GM19239 (cell line): Measurements from ENCODE around the gene CLEC16A.

Experiments
- DNase-seq: peaks from one replicate; pipeline ENCODE4 v3.0.0; 2011; ENCODE audit warnings: low spot score; ENCODE audit not compliant: insufficient read length
- FAIRE-seq: peaks from 2 replicates; lab custom pipeline; 2011; peaks lifted over from hg19 to GRCh38; lab: Jason Lieb, UNC

The CLEC16A gene

DNA sequence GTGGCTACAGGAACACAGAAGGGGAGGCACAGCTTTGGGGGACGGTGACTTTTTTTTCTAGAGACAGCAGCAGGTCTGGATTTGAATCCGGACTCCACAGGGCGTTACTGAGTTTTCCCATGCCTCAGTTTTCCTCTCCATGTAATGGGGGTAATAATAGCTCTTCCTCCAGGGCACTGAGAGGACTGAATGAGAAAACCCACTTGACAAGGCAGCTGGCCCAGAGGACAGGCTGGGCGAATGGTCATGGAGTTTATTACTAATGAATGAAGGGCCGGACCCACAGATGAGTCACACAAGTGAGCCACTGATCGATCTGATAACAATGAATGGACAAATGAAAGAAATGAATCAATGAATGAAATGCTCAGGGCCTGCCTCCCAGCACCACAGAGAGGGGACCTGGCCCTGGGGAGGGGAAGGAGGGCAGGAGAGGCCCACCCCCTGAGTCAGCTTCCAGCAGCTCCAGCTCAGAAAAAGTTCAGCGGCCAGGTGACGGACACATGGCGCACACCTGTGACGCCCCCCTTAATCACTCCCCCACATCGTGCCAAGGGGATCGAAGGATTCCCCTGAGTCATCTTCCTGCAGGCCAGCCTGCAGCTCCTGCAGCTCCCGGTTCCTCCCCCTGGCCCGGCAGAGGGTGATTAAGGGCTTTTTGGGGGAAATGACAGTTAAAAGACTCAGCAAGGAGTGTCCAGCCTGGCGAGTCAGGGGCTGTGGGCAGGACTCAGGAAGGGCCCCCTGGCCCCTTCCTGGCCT lies 257.3 kb downstream of the CLEC16A start:
- DNase-seq (no peak), FAIRE-seq (no peak)

DNA sequence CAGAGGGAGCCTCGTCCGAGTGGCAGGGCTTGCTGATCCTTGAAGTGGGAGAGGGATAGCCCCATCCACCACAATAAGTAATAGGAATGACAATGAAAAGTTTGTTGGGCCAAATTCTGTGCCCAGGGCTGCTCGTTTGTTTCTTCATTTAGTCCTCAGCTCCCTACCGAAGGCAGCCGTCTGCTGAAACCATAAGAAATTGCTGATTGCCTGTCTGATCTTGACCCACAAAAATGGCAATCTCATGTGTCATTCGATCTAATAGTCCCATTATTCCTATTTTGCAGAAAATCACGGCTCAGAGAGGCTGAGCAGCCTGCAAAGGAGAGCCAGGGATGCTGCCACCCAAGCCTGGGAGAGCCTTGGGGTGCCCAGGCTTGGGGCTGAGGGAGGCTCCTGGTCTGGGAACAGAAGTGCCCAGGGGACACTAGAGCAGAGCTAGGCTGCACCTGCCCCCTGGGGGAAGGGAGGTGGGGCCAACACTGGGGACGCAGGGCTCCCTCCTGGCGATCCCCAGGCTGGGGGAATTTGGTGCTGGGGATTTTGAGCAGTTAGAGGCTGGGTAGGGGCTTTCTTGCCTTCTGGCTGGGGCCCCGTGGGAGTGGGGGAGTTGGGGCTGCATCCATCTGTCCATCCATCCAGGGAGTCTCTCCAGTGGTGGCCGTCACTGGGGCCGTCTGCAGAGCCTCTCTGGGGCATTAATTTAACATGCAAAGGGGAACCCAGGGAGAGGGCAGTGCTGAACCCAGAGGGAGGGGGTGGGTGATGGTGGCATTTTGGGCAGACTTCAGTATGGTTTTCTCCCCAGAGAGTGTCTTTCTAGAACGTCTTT lies 258.1 kb downstream of the CLEC16A start:
- DNase-seq (no peak), FAIRE-seq (no peak)

DNA sequence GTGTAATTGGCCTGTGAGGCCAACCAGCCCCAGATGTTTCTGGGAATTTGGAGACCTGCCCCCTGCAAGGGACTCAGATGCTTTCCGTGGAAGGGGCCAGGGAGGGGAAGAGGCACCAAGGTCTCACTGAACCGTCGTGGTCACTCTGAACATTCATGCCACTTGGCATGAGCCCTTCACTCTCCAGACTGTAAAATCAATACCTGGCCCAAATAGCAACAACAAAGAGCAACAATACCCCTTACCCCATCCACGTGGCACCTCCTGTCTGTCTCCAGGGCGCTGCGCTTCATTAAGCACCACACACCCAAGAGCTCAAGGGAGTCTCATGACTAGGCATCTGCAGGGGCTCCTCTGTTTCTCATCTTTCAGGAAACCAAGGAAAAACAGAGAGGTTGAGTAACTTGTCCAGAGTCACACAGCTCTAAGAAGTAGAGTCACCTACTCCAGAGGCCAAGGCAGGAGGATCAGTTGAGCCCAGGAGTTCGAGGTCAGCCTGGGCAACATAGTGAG lies 258.8 kb downstream of the CLEC16A start:
- FAIRE-seq (no peak), DNase-seq (no peak)

DNA sequence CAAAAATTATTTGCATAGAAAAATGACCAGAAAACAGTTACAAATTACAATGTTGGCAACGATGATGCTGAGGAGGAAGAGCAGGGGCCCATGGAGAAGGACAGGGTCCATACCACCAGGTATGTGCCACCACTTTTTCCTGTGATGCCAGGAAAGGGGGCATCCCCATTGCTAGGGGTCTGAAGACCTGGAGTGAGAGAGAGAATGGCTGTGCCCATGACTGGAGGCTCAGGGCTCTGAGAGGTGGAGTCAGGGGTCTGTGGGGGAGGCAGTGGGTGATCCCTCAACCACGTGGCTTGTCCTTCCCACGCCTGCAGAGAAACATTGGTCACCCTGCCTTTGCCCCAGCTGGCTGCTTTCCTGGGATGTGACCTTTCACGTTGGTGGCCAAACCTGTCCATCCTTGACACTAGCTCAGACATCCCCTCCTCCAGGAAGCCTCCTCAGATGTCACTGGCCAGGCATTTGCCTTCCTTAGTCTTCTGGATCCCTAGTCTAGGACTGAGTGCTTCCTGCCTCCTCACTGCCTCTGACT lies 260.2 kb downstream of the CLEC16A start:
- DNase-seq (no peak), FAIRE-seq (no peak)

DNA sequence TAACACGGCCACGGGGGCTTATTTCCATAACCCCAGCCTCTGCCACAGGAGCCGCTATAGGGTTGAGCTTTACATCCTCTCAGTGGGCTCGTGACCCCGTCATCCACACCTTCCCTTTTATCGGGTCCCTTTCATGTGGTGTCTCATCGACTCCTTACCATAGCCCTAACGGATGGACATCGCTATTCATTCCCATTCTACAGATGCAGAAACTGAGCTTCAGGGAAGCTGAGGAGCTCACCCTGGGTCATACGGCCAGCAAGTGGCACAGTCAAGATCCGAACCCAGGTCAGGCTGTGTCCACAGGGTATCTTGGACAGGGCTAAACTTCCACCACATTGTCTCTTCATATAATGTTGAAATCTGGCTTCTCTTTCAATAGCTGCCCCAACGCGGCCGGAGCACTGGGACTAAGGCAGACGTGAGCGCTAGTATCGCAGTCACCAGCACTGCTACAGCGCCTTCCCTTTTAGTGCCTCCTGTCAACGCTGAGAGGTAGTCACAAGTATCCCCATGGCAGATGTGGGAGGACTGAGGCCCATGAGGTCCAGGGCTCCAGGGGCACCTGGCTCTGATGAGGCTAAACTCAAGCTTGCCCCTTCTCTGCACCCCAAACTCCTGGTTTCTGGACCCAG lies 260.8 kb downstream of the CLEC16A start:
- DNase-seq (no peak), FAIRE-seq (no peak)

DNA sequence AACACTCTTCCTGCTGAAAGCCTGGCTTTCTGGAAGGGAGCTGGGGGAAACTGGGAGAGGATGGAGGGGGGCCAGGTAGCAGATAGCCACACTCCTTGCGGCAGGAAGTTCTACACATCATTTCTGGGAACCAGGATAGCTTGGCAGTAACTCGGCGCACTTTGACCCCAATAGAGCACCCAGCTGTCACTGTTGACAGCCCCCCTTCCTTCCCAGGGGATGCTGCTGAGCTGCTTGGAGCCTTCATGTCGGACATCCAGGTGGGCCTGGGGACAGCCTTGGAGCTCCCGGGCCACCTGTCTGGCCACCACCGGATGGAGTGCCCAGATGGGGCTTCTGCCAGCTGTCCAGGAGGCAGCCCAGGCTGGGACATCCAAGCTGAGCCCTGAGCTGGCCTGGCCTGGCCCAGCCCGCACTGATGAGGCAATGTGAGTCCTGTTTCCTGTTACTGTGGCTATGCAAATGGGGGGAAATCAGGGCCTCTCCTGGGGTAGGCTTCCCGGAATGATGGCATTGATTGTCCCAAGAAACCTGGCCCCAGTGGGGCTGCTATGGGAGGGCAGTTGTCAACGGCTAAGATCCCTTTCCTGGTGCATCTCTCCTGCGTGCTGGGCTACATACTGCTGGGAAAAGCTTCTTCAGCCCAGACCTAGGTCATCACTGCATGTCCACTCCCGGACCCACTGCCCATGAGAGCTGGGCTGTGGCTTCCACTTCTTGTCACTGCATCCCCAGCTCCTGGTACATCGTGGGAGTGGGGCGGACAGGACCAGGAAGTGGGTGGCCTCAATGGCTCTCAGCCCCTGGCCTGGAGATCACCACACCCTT lies 261.6 kb downstream of the CLEC16A start:
- FAIRE-seq (peak; percentile 44), DNase-seq (no peak)

DNA sequence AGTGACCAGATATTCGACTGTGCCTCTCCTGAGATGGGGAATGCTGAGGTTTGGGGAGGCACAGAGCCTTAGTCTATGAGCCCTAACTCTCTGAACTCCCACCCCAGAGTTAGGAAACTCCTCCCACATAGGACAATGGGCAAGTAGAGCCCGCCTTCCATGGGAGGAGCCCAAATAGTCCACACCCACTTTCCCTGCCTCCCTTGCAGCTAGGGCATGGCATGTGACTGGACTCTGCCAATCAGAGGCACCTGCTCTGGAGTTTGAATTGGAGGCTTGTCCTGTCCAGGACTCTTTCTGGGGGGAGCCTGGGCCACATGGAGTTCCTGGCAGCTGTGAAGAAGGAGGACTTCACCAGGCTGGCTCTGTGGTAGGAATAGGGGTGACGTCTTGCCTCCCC lies 263.3 kb downstream of the CLEC16A start:
- no peak for FAIRE-seq

DNA sequence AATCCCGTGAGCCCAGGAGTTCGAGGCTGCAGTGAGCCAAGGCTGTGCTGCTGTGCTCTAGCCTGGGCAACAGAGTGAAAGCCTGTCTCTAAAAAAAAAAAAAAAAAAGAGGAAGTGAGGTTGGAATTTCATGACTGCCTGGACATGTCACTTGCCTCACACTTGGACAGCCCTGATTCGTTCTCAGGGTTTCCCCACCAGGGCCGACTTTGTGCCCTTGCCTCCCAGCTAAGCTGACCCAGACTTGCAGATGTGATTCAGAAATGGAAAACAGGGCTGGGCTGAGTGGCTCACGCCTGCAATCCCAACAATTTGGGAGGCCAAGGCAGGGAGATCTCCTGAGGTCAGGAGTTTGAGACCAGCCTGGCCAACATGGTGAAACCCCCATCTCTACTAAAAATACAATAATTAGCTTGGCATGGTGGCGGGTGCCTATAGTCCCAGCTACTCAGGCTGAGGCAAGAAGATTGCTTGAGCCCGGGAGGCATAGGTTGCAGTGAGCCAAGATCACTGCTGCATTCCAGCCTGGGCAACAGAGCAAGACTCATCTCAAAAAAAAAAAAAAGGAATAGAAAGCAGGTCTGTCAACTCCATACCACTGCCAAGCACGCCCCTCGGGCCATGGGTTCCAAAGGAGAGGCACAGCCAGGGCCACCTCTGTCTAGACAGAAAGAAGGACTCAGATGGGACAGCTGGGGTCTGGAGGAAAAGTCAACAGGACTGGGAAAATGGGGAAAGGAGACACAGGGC lies 264.7 kb downstream of the CLEC16A start:
- FAIRE-seq, result no peak

More for the DNA sequence above, 263.3 kb downstream of the CLEC16A start:
- DNase-seq, result no peak

DNA sequence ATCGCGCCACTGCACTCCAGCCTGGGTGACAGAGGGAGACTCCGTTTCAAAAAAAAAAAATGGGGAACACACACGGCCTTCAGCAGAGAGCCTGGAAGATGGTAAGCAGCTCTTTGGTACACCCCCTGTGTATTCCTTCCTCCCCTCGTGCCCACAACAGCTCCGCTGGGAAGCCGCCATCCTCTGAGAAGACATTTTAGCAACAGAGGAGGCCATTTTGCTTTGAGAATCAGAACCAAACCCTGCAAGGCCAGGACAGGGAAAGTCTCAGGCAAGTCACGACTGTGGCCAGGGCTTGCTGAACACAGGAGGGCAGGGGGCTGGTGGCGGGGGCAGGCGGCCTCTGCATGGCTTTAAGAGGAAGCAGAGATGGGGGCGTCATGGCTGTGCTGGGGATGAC lies 265.9 kb downstream of the CLEC16A start:
- DNase-seq, result no peak
- FAIRE-seq, result no peak

More for the DNA sequence above, 264.7 kb downstream of the CLEC16A start:
- DNase-seq, result no peak

DNA sequence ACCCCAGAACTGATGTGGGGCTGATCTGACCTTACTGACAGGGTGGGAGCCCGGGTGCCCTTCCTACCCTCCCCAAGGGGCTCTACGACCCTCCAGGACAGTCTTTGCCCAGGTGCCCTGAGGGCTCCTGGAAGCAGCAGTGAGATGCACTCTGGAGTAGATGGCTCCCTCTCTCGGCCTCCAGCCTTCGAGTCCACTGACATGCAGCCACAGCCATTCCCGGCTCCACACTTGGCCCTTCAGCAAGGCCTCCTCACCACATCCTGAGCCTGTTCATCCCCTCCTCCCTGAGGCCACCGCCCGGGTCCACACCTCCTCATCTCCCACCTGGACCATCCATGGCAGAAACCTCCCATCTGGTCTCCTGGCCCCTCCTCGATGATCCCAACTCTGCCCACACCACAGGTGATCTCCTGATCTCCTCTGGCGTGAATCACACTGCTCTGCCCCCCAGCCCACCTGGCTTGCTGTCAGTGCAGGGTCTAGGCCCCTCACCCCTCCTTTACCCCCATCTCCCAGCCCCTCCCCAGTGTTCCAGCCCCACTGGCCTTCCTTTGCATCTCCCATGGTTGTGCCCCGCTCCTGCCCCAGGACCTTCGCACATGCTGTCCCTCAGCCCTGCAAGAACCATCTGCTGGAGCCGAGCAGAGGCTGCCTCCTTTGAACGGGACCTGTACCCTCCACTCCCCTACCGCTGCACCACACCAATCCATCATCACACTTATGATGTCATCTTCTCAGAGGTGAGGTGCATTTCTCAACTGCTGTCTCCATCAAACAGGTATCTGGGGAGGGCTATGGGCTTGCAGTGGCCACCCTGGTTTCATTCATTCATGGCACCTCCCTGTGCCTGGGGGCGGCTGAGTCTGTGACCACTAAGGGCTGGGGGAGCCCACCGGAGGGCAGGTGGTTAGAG lies 267.0 kb downstream of the CLEC16A start:
- FAIRE-seq (no peak), DNase-seq (no peak)

DNA sequence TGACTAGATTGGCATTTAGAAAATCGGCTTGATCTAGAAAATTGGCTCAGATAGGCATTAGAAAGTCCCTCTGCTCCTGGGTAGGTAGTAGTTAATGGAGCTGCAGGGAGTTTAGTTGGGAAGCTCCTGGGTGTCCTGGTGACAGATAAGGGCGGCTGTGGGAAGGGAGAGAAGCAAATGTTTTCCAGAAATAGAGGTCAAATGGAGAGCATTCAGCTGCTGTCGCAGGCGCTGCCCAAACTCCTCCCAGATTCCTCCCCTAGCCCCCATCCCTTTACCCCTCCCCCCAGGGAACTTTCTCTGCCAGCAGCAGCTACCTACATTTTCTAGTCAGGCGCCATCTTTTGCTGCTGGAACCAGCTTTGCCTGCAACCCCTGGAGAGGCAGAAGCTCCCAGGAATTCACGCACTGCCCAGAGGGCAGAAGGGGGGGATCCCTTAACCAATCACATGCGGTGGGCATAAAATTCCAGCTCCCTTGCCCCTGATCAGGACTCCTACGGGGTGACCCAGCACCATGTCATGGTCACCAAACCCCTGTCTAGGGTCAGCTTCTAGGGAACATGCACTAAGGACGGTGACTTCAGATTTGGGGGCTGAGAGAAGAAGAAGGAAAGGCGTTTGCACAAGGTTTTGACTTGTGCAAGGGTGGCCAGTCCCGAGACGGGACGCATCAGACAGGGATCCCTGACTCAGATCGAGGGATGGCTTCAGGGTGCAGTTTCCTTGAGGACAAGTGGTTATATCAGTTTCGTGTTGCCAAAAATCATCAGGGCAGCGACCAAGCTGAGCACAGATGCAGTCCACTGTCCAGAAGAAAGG lies 267.8 kb downstream of the CLEC16A start:
- no peak for FAIRE-seq
- DNase-seq, result no peak

DNA sequence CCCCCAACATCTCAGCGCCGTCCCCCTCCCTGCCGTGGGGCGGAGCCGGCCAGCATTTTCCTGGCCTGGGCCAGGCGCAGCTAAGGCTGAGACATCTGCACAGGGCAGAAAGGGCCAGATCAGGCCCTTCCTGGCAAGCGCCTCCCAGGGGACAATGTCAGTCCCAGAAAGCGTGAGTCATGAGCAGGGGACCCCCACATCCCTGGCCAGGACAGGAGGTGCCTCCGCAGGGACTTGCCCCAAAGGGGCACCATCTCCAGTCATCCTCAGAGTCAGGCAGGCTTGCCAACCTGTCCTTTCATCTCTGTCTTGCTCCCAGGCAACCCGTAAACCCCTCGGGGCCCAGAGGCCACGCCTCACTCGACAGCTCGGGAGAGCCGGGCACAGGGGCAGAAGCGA lies 268.4 kb downstream of the CLEC16A start:
- FAIRE-seq, result peak; percentile 26
- DNase-seq, result no peak

DNA sequence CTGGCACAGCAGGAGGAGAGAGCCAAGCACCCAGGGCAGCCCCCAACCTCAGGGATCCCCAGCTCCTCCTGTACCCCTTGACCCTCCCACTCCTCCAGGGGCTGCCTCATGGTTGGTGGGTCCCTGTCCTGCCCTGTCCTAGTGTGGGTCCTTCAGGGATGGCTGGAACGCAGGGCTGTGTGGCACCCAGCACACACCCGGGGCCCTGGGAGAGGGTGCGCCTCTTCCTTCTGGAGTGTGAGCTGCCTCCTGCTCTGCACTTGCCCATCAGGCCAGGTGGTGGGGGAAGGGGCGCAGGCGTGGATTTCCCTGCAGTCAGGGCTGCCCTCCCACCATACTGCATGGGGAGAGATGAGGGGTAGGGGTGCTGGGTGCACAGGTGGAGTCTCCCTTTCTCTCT lies 269.0 kb downstream of the CLEC16A start:
- no peak for FAIRE-seq
- DNase-seq, result no peak

DNA sequence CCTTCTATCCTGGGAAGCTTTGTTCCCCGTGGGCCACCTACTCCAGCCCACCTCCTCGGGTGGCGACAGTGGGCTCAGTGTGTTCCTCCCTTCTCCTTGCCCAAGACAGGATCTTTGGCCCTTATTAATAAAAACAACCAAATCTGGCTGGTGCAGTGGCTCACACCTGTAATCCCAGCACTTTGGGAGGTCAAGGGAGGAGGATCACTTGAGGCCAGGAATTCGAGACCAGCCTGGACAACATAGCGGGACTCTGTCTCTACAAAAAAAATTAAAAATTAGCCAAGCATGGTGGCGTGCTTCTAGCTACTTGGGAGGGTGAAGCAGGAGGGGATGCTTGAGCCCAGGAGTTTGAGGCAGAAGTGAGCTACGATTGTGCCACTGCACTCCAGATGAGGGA lies 269.4 kb downstream of the CLEC16A start:
- no peak for FAIRE-seq

DNA sequence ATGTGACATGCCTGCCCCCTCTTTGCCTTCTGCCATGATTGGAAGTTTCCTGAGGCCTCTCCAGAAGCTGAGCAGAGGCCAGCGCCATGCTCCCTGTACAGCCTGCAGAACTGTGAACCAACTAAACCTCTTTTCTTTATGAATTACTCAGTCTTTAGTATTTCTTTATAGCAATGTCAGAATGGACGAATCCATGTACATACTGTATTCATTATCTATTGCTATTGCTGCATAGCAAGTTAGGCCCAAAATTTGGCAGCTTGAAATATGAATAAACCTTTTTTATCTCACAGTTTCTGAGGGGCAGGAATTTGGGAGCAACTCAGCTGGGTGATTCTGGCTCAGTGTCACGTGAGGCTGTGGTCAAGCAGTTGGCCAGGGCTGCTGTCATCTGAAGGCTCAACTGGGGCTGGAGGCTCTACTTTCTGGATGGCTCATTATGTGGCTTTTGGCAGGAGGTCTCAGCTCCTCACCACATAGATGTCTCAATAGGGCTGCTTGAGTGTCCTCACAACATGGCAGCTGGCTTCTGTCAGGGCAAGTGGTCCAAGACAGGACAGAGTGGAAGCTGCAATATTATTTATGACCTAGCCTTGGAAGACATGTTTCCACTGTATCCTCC lies 271.7 kb downstream of the CLEC16A start:
- FAIRE-seq (no peak), DNase-seq (no peak)

More for the DNA sequence above, 269.4 kb downstream of the CLEC16A start:
- no peak for DNase-seq

DNA sequence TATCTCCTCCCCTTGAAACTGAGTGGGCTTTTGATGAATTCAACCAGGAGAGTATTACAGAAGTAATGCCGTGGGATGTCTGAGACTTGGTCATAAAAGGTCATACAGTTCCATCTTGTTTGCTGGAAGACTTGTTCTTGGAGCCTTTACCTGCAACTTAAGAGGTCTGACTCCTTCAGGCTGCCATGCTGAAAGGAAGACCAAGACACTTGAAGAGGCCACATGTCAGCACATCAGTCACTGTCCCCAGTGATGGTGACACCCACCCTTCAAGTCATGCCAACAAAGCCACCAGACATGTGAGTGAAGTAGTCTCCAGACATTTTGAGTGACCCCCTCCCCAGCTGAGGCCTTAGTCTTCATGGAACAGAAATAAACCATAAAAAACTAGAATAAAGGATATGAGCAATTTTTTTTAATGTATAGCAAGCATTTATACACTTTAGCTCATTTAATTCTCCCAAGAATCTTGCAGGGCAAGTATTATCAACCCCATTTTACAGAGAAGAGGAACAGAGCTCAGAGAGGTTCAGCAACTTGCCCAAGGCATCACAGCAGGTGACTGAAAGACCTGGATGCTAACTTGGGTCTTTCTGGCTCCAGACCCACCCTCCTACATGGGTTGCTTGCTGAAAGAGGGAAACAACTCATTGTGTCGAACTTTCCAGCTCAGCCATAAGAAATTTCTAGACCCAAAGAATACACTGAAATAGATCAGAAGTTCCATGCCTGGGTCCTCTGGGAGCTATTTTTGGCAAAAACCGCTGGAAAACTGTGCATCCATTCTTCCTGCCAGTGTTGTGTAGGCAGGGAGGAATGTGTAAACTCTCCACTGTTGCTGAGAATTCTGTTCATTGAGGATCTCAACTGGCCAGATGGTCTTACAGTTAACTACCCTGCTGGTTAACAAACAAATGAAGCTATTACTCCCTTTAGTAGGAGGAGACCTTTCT lies 273.6 kb downstream of the CLEC16A start:
- DNase-seq, result no peak
- FAIRE-seq, result no peak
